IMR-90 (cell line): ENCODE measurements around the gene CORO7. TPM values are rescaled to one million over a fixed set of nuclear protein-coding genes. Genes with fewer than 3 reads are reported as not detected.

Source experiments
- ATAC-seq: fragments of 200-7000 bp; cut with Tn5 transposase; 2 replicates; pipeline ENCODE4 v1.9.1; 2020; ENCODE audit warnings: low read depth, mild to moderate bottlenecking, moderate library complexity
- BruUV-seq: library from RNA; stranded (reverse); fragments of 400-500 nt; replicated peaks from 2 replicates; lab custom pipeline; 2021; lab: Mats Ljungman, UMichigan
- CTCF ChIA-PET: fragments of 300-600 bp; formaldehyde crosslinking; extraction: SDS; loops from one replicate; lab custom pipeline; 2021; ENCODE audit warnings: antibody characterized with exemption; lab: Yijun Ruan, JAX
- POLR2A ChIA-PET: fragments of 300-600 bp; sonication (Branson Sonifier 250); formaldehyde crosslinking; loops from one replicate; lab custom pipeline; 2022; ENCODE audit warnings: antibody characterized with exemption; ENCODE audit not compliant: unreplicated experiment; lab: Charles Lee
- DNase-seq: peaks from one replicate; pipeline ENCODE4 v3.0.0; 2013
- H2AFZ ChIP-seq: replicated peaks from 2 replicates; pipeline ENCODE3; 2013; ENCODE audit warnings: low read length, mild to moderate bottlenecking; ENCODE audit not compliant: poor library complexity
- H2AK5ac ChIP-seq: 2 replicates; pipeline ENCODE4 v1.6.1; 2013; ENCODE audit warnings: low read depth, low read length, inconsistent platforms
- H2AK9ac ChIP-seq: replicated peaks from 2 replicates; pipeline ENCODE3; 2013; ENCODE audit warnings: mild to moderate bottlenecking, low read depth, low read length, moderate library complexity; ENCODE audit not compliant: poor library complexity
- H2BK120ac ChIP-seq: 2 replicates; pipeline ENCODE4 v1.6.1; 2013; ENCODE audit warnings: low read depth, low read length, inconsistent platforms
- H2BK15ac ChIP-seq: 3 replicates; pipeline ENCODE4 v1.6.1; 2013; ENCODE audit warnings: low read depth, low read length, inconsistent platforms
- H2BK20ac ChIP-seq: 2 replicates; pipeline ENCODE4 v1.6.1; 2013; ENCODE audit warnings: low read depth, mild to moderate bottlenecking, inconsistent platforms, low read length, moderate library complexity
- H2BK5ac ChIP-seq: 2 replicates; pipeline ENCODE4 v1.6.1; 2013; ENCODE audit warnings: mild to moderate bottlenecking, low read depth, low read length, inconsistent platforms; ENCODE audit not compliant: poor library complexity, severe bottlenecking
- H3K14ac ChIP-seq: replicated peaks from 2 replicates; pipeline ENCODE4 v1.6.1; 2013; ENCODE audit warnings: low read depth, low read length, inconsistent platforms
- H3K18ac ChIP-seq: 2 replicates; pipeline ENCODE4 v1.6.1; 2013; ENCODE audit warnings: low read depth, low read length, control low read depth
- H3K23ac ChIP-seq: 2 replicates; pipeline ENCODE4 v1.6.1; 2013; ENCODE audit warnings: low read depth, low read length, inconsistent platforms
- H3K27ac ChIP-seq: 2 replicates; pipeline ENCODE4 v1.5.1; 2013; ENCODE audit warnings: mild to moderate bottlenecking, control low read depth, low read length; ENCODE audit not compliant: insufficient read depth
- H3K27me3 ChIP-seq: 2 replicates; pipeline ENCODE4 v1.6.1; 2013; ENCODE audit warnings: low read length; ENCODE audit not compliant: control insufficient read depth, insufficient read depth
- H3K36me3 ChIP-seq: 2 replicates; pipeline ENCODE4 v1.6.1; 2013; ENCODE audit warnings: low read length, mixed read lengths; ENCODE audit not compliant: control insufficient read depth, insufficient read depth
- H3K4ac ChIP-seq: 2 replicates; pipeline ENCODE4 v1.6.1; 2013; ENCODE audit warnings: low read depth, low read length, inconsistent platforms
- H3K4me1 ChIP-seq: 2 replicates; pipeline ENCODE4 v1.6.1; 2013; ENCODE audit warnings: low read length, mixed read lengths; ENCODE audit not compliant: control insufficient read depth, insufficient read depth
- H3K4me2 ChIP-seq: 2 replicates; pipeline ENCODE4 v1.6.1; 2013; ENCODE audit warnings: low read depth, mild to moderate bottlenecking, control low read depth, low read length, moderate library complexity
- H3K4me3 ChIP-seq: 2 replicates; pipeline ENCODE4 v1.5.1; 2013; ENCODE audit warnings: low read depth, mild to moderate bottlenecking, control low read depth, low read length, moderate library complexity; ENCODE audit not compliant: insufficient read depth
- H3K56ac ChIP-seq: 2 replicates; pipeline ENCODE4 v1.6.1; 2013; ENCODE audit warnings: low read length, inconsistent platforms; ENCODE audit not compliant: insufficient read depth; ENCODE audit errors: extremely low read depth
- H3K79me1 ChIP-seq, 2 experiments: 2 replicates each; pipeline ENCODE4 v1.6.1; 2013; ENCODE audit warnings: low read length in 2 of 2, inconsistent platforms in 1 of 2, low read depth in 1 of 2
- H3K9ac ChIP-seq: 2 replicates; pipeline ENCODE4 v1.6.1; 2013; ENCODE audit warnings: low read depth, low read length, control low read depth
- H3K9me1 ChIP-seq: 2 replicates; pipeline ENCODE4 v1.6.1; 2013; ENCODE audit warnings: low read length, inconsistent platforms; ENCODE audit not compliant: insufficient read depth
- H3K9me3 ChIP-seq: 2 replicates; pipeline ENCODE4 v1.6.1; 2013; ENCODE audit warnings: low read length; ENCODE audit not compliant: control insufficient read depth, insufficient read depth
- H4K20me1 ChIP-seq: 2 replicates; pipeline ENCODE4 v1.6.1; 2013; ENCODE audit warnings: low read length, inconsistent platforms; ENCODE audit not compliant: insufficient read depth
- H4K5ac ChIP-seq: 2 replicates; pipeline ENCODE4 v1.6.1; 2013; ENCODE audit warnings: mild to moderate bottlenecking, low read depth, low read length, control low read depth
- H4K8ac ChIP-seq, 2 experiments: 2 replicates each; pipeline ENCODE4 v1.6.1; 2013; ENCODE audit warnings: low read depth in 2 of 2, low read length in 2 of 2, control low read depth in 1 of 2, inconsistent platforms in 1 of 2
- H4K91ac ChIP-seq: 2 replicates; pipeline ENCODE4 v1.6.1; 2013; ENCODE audit warnings: low read depth, low read length, inconsistent platforms; ENCODE audit not compliant: insufficient read depth
- BHLHE40 ChIP-seq: fragments of 150-350 bp; IDR thresholded peaks from 2 replicates; pipeline ENCODE4 v1.6.1; 2016; ENCODE audit warnings: mild to moderate bottlenecking, low read depth, low read length
- CEBPB ChIP-seq: IDR thresholded peaks from 2 replicates; pipeline ENCODE4 v1.6.1; 2012; ENCODE audit warnings: low read depth, low read length, improper control_type of control experiment
- CHD1 ChIP-seq: IDR thresholded peaks from 2 replicates; pipeline ENCODE4 v1.6.1; 2012; ENCODE audit warnings: low read depth, low read length, improper control_type of control experiment
- ELK1 ChIP-seq: fragments of 150-350 bp; IDR thresholded peaks from 2 replicates; pipeline ENCODE4 v1.6.1; 2016; ENCODE audit warnings: low read depth, mild to moderate bottlenecking, low read length, moderate library complexity, borderline replicate concordance
- FOS ChIP-seq: fragments of 150-350 bp; IDR thresholded peaks from 2 replicates; pipeline ENCODE4 v1.6.1; 2016; ENCODE audit warnings: low read depth, low read length
- MAFK ChIP-seq: IDR thresholded peaks from 2 replicates; pipeline ENCODE4 v1.6.1; 2012; ENCODE audit warnings: low read depth, low read length, improper control_type of control experiment
- MAZ ChIP-seq: IDR thresholded peaks from 2 replicates; pipeline ENCODE4 v1.6.1; 2012; ENCODE audit warnings: low read depth, mild to moderate bottlenecking, low read length, improper control_type of control experiment, moderate library complexity, borderline replicate concordance
- MXI1 ChIP-seq: IDR thresholded peaks from 2 replicates; pipeline ENCODE4 v1.6.1; 2012; ENCODE audit warnings: low read depth, mild to moderate bottlenecking, low read length, moderate library complexity, borderline replicate concordance
- NFE2L2 ChIP-seq: fragments of 150-350 bp; IDR thresholded peaks from 2 replicates; pipeline ENCODE4 v1.6.1; 2016; ENCODE audit warnings: low read depth, mild to moderate bottlenecking, low read length
- POLR2A ChIP-seq: IDR thresholded peaks from 2 replicates; pipeline ENCODE4 v1.6.1; 2012; ENCODE audit warnings: mild to moderate bottlenecking, low read depth, low read length
- RAD21 ChIP-seq: IDR thresholded peaks from 2 replicates; pipeline ENCODE4 v1.6.1; 2012; ENCODE audit warnings: low read length, improper control_type of control experiment
- RFX5 ChIP-seq: IDR thresholded peaks from 2 replicates; pipeline ENCODE4 v1.8.0; 2012; ENCODE audit warnings: low read depth, mild to moderate bottlenecking, low read length, moderate library complexity
- SMC3 ChIP-seq: fragments of 150-350 bp; IDR thresholded peaks from 2 replicates; pipeline ENCODE4 v1.6.1; 2016; ENCODE audit warnings: low read depth, mild to moderate bottlenecking, antibody characterized with exemption, low read length, moderate library complexity
- WGBS, 2 experiments: methylation state at CpG; one replicate each; pipeline versions ENCODE4 v1.1.5 to v1.1.7; 2013; ENCODE audit warnings: missing lambda C conversion rate in 2 of 2; ENCODE audit not compliant: insufficient read length in 1 of 2; ENCODE audit errors: extremely low coverage in 2 of 2; 5-methylcytosine and 5-hydroxymethylcytosine counted together
- dilution Hi-C: fragments of 300-500 bp; cut with HindIII; formaldehyde crosslinking; loops from one replicate; pipeline ENCODE4 v1.14.3; 2018; ENCODE audit warnings: low sequenced_read_pairs; ENCODE audit not compliant: unreplicated experiment
- in situ Hi-C: fragments of 300-500 bp; cut with MboI; formaldehyde crosslinking; loops from 3 replicates; pipeline ENCODE4 v1.14.3; 2019; ENCODE audit warnings: low sequenced_read_pairs, inconsistent platforms, mixed read lengths
- intact Hi-C: fragments of 100-400 bp; cut with micrococcal nuclease; formaldehyde crosslinking; loops from 2 replicates; pipeline ENCODE4 v1.10.0; 2022
- polyA plus RNA-seq, 3 experiments: library from polyadenylated mRNA; depleted of rRNA; stranded (reverse); fragments of >200 nt; gene quantifications; 2 replicates each; pipeline ENCODE4 v1.2.3, GENCODE V29; 2012; ENCODE audit warnings: low replicate concordance in 1 of 3
- total RNA-seq: library from RNA; depleted of rRNA; stranded (reverse); fragments of >200 nt; gene quantifications from 2 replicates; pipeline ENCODE4 v1.2.3, GENCODE V29; 2012
- TF ChIP-seq, protein P1 (sequence below): fragments of 150-350 bp; IDR thresholded peaks from 2 replicates; pipeline ENCODE4 v1.6.1; 2017; ENCODE audit warnings: mild to moderate bottlenecking, antibody characterized with exemption, low read length, low read depth

The CORO7 gene
- total and polyA plus RNA-seq, 2 of the 4 experiments (the other 2 are of a cell fraction) = 6.3 to 26.7 TPM

DNA sequence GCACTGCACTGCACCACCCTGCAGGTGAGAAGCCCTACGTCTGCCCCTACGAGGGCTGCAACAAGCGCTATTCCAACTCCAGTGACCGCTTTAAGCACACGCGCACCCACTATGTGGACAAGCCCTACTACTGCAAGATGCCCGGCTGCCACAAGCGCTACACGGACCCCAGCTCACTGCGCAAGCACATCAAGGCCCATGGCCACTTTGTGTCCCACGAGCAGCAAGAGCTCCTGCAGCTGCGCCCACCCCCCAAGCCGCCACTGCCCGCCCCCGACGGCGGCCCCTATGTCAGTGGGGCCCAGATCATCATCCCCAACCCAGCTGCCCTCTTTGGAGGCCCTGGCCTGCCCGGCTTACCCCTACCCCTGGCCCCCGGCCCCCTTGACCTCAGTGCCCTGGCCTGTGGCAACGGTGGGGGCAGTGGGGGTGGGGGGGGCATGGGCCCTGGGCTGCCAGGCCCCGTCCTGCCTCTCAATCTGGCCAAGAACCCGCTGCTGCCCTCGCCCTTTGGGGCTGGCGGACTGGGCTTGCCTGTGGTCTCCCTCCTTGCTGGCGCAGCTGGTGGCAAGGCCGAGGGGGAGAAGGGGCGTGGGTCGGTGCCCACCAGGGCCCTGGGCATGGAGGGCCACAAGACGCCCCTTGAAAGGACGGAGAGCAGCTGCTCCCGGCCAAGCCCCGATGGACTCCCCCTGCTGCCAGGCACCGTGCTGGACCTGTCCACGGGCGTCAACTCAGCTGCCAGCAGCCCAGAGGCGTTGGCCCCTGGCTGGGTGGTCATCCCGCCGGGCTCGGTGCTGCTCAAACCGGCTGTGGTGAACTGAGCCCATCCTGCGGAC is 79.5 kb downstream of the CORO7 start:
- dilution Hi-C loops = no loop called here
- no peak for TF ChIP-seq RAD21
- no peak for TF ChIP-seq MXI1
- TF ChIP-seq ELK1 = no peak
- no peak for TF ChIP-seq POLR2A
- no peak for TF ChIP-seq RFX5
- TF ChIP-seq CHD1 = no peak
- no peak for TF ChIP-seq NFE2L2
- TF ChIP-seq MAFK = no peak
- TF ChIP-seq CEBPB = no peak
- TF ChIP-seq MAZ = no peak
- TF ChIP-seq, protein P1, sequence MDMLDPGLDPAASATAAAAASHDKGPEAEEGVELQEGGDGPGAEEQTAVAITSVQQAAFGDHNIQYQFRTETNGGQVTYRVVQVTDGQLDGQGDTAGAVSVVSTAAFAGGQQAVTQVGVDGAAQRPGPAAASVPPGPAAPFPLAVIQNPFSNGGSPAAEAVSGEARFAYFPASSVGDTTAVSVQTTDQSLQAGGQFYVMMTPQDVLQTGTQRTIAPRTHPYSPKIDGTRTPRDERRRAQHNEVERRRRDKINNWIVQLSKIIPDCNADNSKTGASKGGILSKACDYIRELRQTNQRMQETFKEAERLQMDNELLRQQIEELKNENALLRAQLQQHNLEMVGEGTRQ = no peak
- no peak for TF ChIP-seq SMC3
- TF ChIP-seq FOS = no peak
- TF ChIP-seq BHLHE40 = no peak

More for the DNA sequence above, 79.5 kb downstream of the CORO7 start:
- H3K56ac ChIP-seq = no peak overlapping the region
- no peak overlapping the region for H3K23ac ChIP-seq
- H2BK120ac ChIP-seq = no peak overlapping the region
- H4K20me1 ChIP-seq = peaks cover 54% of the 10 kb centered on the region
- H2AFZ ChIP-seq = no peak overlapping the region
- no peak overlapping the region for H4K5ac ChIP-seq
- no peak overlapping the region for H3K18ac ChIP-seq
- H2BK20ac ChIP-seq = no peak overlapping the region
- 91% methylated on average over 26 of the region's 41 CpGs; no CpG with 5 or more reads in 1 of the 2 experiments for WGBS, 2 experiments
- in situ Hi-C loops (loop anchor here (10.0 kb wide), 1 partner anchor 352 kb away; no protein-coding TSS in a partner anchor), intact Hi-C loops (no loop called here)
- no peak overlapping the region for H3K4me2 ChIP-seq
- H2BK15ac ChIP-seq = no peak overlapping the region
- ChIA-PET POLR2A (interaction anchor here (0.6 kb wide), 1 partner anchor 264 kb away, joined by 3 read pairs; no protein-coding TSS in a partner anchor), CTCF (interaction anchor here (1.4 kb wide), 1 partner anchor 83 kb away, joined by 3 read pairs; no protein-coding TSS in a partner anchor)
- H3K9me3 ChIP-seq = no peaks in the 10 kb centered on the region
- H3K14ac ChIP-seq = no peak overlapping the region
- no TSS peak for BruUV-seq
- H3K4me1 ChIP-seq = peaks cover 7% of the 10 kb centered on the region; the same call in 1 of the 2 replicates
- H3K4ac ChIP-seq = no peak overlapping the region
- no peak overlapping the region for H2BK5ac ChIP-seq
- no peaks in the 10 kb centered on the region for H3K9me1 ChIP-seq
- no peak overlapping the region for H4K8ac ChIP-seq
- H3K36me3 ChIP-seq = peaks cover 50% of the 10 kb centered on the region
- no peaks in the 10 kb centered on the region for H3K27me3 ChIP-seq
- no peak for DNase-seq
- H3K9ac ChIP-seq = no peak overlapping the region
- no peak overlapping the region for H2AK9ac ChIP-seq
- no peak overlapping the region for H3K4me3 ChIP-seq
- H4K91ac ChIP-seq = no peak overlapping the region
- no peak overlapping the region for H2AK5ac ChIP-seq
- H3K27ac ChIP-seq = no peak overlapping the region
- peaks cover 16 to 65% of the 10 kb centered on the region in 2 experiments for H3K79me1 ChIP-seq
- no peak for ATAC-seq
